Adrenal gland (tissue), 12 donors: ENCODE results near the gene ALDH1A1. TPM values are rescaled to one million over a fixed set of nuclear protein-coding genes. Genes with fewer than 3 reads are reported as not detected.

ENCODE experiments used
- DNase-seq, 7 donors: peaks; one replicate each; pipeline ENCODE4 v3.0.0-alpha.2; 2019 to 2020
- H3K27ac ChIP-seq, 5 donors: fragments of 200-600 bp; sonication (generic) in 4 of 5; 1 replicate in 3 of 5; 2 replicates in 2 of 5; pipeline versions ENCODE4 v1.5.1 to v1.8.0; 2016 to 2020; ENCODE audit warnings: mild to moderate bottlenecking in 1 of 5
- H3K27me3 ChIP-seq: fragments of 200-600 bp; 2 replicates; pipeline ENCODE4 v1.8.0; 2021
- H3K36me3 ChIP-seq, 2 donors: fragments of 200-600 bp; replicated peaks in 1 of 2; 1 replicate in 1 of 2; 2 replicates in 1 of 2; pipeline versions ENCODE4 v1.5.1 to v1.8.0; 2018 to 2022
- H3K4me1 ChIP-seq, 2 donors: fragments of 200-600 bp; replicated peaks in 1 of 2; 1 replicate in 1 of 2; 2 replicates in 1 of 2; pipeline versions ENCODE4 v1.5.1 to v1.8.0; 2018 to 2021
- H3K4me3 ChIP-seq, 4 donors: fragments of 200-600 bp; sonication (generic) in 3 of 4; one replicate each; pipeline ENCODE4 v1.5.1; 2016 to 2018
- H3K9me3 ChIP-seq, 3 donors: fragments of 200-600 bp; sonication (generic) in 1 of 3; replicated peaks in 1 of 3; 1 replicate in 2 of 3; 2 replicates in 1 of 3; pipeline versions ENCODE4 v1.5.1 to v1.8.0; 2016 to 2021
- POLR2A ChIP-seq, 2 donors: fragments of 450-650 bp; IDR thresholded peaks; one replicate each; pipeline ENCODE4 v1.6.1; 2017; ENCODE audit warnings: antibody characterized with exemption in 2 of 2, mild to moderate bottlenecking in 2 of 2, moderate library complexity in 1 of 2
- WGBS, 4 donors: extraction: QIAGEN DNeasy Blood & Tissue Kit in 2 of 4; methylation state at CpG; one replicate each; pipeline versions ENCODE4 v1.1.5 to v1.1.7; 2013 to 2017; 5-methylcytosine and 5-hydroxymethylcytosine counted together
- intact Hi-C, 2 donors: fragments of 100-400 bp; cut with DNase I; formaldehyde crosslinking; loops; one replicate each; pipeline versions ENCODE4 v1.14.1 to v1.15.0; 2022 to 2023
- polyA plus RNA-seq, 3 donors: library from polyadenylated mRNA; stranded (reverse); fragments of 200-250 nt in 2 of 3; fragments of 350-450 nt in 1 of 3; fragmentation: Illumina TruSeq in 1 of 3; extraction: RNeasy Lipid Tissue Mini Kit (QIAGEN cat#74804) in 1 of 3; gene quantifications; one replicate each; pipeline ENCODE4 v1.2.3, GENCODE V29; 2013 to 2014
- total RNA-seq, 9 donors: library from RNA; depleted of rRNA in 4 of 9; stranded (reverse); fragments of >200 nt in 4 of 9; fragments of 120-200 nt in 1 of 9; fragmentation: NEBNext Ultra II Directional in 1 of 9; extraction: Animal tissue kit (Norgen Biotek cat#: 25700) in 1 of 9; gene quantifications; one replicate each; pipeline versions ENCODE4 v1.1.0 to v1.2.4, GENCODE V29; 2013 to 2023
- TF ChIP-seq, protein P1 (sequence below), 6 experiments: fragments of 450-650 bp in 4 of 6; fragments of 200-600 bp in 2 of 6; sonication (generic) in 1 of 6; IDR thresholded peaks; 1 replicate in 5 of 6; 2 replicates in 1 of 6; pipeline versions ENCODE4 v1.5.1 to v1.8.0; 2016 to 2021; ENCODE audit warnings: antibody characterized with exemption in 6 of 6, mild to moderate bottlenecking in 2 of 6, moderate library complexity in 1 of 6
- donor health status: healthy with polysubstance abuse.
- donor health status: Bipolar disorder and iron deficiency.
- donor health status: DM: yes; HTN: yes; CAD: no.
- donor health status: DM: no; HTN: no; CAD: no.
- donor health status: DM: no; HTN: no; CAD: no.
- donor health status: DM: yes; HTN: yes; CAD: no.

ALDH1A1 gene
- total and polyA plus RNA-seq, 12 donors: 88.7 to 345 (median 186) TPM

DNA sequence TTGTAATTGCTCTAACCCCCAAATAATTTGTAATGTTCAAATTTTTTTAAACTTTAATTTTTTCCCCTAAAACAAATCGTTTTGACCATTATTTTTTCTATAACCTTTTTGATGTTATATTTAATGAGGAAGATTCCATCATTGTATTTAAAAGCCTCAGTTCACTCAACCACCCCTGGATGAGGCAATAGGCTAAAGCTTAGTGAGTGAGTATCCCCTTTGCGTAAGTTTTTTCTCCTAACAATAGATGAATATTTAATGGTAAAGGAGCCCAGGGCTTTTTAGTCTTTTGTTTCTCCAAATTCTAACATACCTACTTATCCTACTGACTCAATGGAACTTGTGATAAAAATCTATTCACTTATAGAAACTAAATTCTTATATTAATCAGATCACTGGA lies 38.1 kb downstream of the ALDH1A1 start:
- Histone ChIP-seq H3K4me3 (no peak overlapping the region), H3K36me3 (no peaks in the 10 kb centered on the region), H3K27me3 (no peaks in the 10 kb centered on the region), H3K4me1 (peaks cover 0 to 5% of the 10 kb centered on the region in 2 donors), H3K27ac (no peak overlapping the region), H3K9me3 (no peaks in the 10 kb centered on the region)
- DNase-seq: no peak
- TF ChIP-seq, protein P1, sequence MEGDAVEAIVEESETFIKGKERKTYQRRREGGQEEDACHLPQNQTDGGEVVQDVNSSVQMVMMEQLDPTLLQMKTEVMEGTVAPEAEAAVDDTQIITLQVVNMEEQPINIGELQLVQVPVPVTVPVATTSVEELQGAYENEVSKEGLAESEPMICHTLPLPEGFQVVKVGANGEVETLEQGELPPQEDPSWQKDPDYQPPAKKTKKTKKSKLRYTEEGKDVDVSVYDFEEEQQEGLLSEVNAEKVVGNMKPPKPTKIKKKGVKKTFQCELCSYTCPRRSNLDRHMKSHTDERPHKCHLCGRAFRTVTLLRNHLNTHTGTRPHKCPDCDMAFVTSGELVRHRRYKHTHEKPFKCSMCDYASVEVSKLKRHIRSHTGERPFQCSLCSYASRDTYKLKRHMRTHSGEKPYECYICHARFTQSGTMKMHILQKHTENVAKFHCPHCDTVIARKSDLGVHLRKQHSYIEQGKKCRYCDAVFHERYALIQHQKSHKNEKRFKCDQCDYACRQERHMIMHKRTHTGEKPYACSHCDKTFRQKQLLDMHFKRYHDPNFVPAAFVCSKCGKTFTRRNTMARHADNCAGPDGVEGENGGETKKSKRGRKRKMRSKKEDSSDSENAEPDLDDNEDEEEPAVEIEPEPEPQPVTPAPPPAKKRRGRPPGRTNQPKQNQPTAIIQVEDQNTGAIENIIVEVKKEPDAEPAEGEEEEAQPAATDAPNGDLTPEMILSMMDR (IDR thresholded peaks at IDR 0.05): no peak
- no peak for TF ChIP-seq POLR2A (IDR thresholded peaks at IDR 0.05)
- intact Hi-C loops: no loop called here
- WGBS, 4 donors: 39 to 93% (median 73%) methylated on average over 2 of the region's 2 CpGs

DNA sequence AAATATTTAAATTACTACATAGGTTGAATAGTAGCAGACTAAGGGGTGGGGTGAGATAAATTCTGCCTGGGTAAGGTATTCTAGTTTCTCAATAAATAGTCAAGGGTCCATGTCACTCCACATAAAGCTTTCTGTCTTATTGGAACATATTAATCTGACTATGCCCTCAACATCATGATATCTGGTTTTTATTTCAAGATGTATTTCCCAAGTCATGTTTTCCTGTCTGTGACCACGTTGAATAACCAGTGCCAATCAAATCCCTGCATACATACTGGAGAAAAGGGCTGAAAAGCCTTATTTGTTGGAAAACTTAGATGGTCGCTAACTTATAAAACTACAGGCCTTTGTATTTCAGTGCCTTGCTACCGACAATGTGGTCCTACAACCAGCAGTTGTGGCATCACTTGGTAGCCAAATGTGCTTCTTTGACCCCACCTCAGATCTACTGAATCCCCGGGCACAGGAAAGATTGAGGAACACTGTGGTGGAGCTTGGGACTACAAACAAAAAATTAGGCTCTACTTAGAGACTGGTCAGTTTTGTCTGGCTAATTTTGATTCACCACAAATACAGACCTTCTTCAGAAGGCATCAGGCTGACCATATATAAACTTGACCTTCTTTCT lies 39.4 kb downstream of the ALDH1A1 start:
- Histone ChIP-seq H3K36me3 (no peaks in the 10 kb centered on the region), H3K27ac (peak overlapping the region in 2 of 5 donors; percentile 29 to 46), H3K4me3 (no peak overlapping the region), H3K9me3 (no peaks in the 10 kb centered on the region), H3K27me3 (no peaks in the 10 kb centered on the region), H3K4me1 (peaks cover 0 to 5% of the 10 kb centered on the region in 2 donors)
- TF ChIP-seq POLR2A (IDR thresholded peaks at IDR 0.05): no peak
- TF ChIP-seq, protein P1 (IDR thresholded peaks at IDR 0.05): no peak
- intact Hi-C loops: no loop called here
- WGBS, 4 donors: 88 to 93% (median 91%) methylated on average over 4 of the region's 4 CpGs
- no peak for DNase-seq

DNA sequence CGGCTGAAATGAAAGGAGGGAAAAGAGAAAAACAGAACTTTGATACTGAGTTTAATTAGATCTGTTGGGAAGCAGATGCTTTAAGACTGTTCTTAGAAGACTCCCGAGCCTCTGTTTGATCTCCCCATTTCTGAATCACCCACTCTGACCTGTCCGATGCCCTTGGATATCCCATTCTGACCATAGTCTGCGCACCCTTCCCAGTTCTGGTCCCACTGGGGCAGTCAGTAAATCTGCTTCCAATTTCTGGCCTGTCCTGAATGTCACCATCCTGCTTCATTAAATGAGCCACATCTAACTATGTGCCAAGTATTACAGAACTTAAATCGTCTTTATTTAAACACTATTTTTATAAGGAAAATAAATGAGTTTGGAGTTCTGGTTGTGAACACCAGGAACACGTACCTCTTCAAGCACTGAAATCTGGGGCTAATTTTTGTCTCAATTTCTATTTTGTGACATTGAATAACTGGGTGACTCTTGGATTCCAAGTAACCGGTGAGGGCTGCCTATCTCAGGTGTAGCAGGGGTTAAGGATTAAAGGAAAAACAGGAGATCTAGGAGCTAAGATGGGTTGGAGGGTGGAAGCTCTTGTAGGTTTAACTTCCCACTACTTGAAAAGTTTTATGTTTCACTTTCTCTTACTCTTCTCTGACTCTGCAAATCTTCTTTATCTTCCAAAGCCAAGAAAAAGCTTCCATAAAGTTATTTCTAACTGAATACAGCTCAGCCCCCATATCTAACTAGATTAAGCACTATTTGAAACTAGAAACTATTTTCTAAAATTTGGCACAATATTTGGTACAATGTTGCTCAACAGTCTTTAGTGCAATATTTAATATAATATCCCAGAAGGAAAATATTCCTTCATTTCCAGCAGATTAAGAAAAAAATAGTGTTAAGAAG lies 40.1 kb downstream of the ALDH1A1 start:
- intact Hi-C loops: no loop called here
- Histone ChIP-seq H3K36me3 (no peaks in the 10 kb centered on the region), H3K9me3 (no peaks in the 10 kb centered on the region), H3K4me1 (peaks cover 0 to 5% of the 10 kb centered on the region in 2 donors), H3K27ac (peak overlapping the region in 2 of 5 donors; percentile 46), H3K27me3 (no peaks in the 10 kb centered on the region), H3K4me3 (no peak overlapping the region)
- 79 to 87% (median 84%) methylated on average over 7 of the region's 7 CpGs for WGBS, 4 donors
- TF ChIP-seq, protein P1 (IDR thresholded peaks at IDR 0.05): no peak
- no peak for TF ChIP-seq POLR2A (IDR thresholded peaks at IDR 0.05)
- DNase-seq: no peak

DNA sequence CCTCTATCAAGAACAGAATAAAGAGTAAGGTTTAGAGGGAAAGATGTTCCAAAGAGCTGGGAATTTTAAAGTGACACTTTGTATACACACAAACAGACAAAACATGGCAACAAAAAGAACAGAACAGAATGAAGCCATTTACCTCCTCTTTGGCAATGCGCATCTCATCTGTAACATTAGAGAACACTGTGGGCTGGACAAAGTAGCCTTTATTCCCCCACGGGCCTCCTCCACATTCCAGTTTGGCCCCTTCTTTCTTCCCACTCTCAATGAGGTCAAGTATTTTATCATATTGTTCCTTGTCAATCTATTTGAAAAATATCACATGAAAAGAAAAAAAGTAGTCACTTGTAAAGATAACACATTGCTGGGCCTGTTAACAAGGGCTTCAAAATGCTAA lies 41.0 kb downstream of the ALDH1A1 start:
- intact Hi-C loops: no loop called here
- no peak for DNase-seq
- Histone ChIP-seq H3K4me3 (no peak overlapping the region), H3K9me3 (no peaks in the 10 kb centered on the region), H3K27ac (no peak overlapping the region), H3K36me3 (no peaks in the 10 kb centered on the region), H3K27me3 (no peaks in the 10 kb centered on the region), H3K4me1 (peaks cover 0 to 12% of the 10 kb centered on the region in 2 donors)
- WGBS, 4 donors: 80 to 92% (median 85%) methylated on average over 2 of the region's 2 CpGs
- TF ChIP-seq POLR2A (IDR thresholded peaks at IDR 0.05): no peak
- TF ChIP-seq, protein P1 (IDR thresholded peaks at IDR 0.05): no peak
